KBM-7 (cell line): Measurements from ENCODE around the gene F2RL2.
A peak's percentile ranks its signal among the peaks of the same experiment; 100 is the strongest.

ENCODE experiments used
- DNase-seq: peaks from one replicate; pipeline ENCODE4 v3.0.0-alpha.2; 2015
- in situ Hi-C: fragments of 300-500 bp; cut with MboI; formaldehyde crosslinking; loops from 2 replicates; pipeline ENCODE4 v1.14.3; 2020; ENCODE audit warnings: low sequenced_read_pairs, low pct_unique_long_range_greater_than_20kb, mixed read lengths

The F2RL2 gene

GRCh38 chr5:76592692-76593091, 30.5 kb downstream of the F2RL2 start:
- no peak for DNase-seq
- in situ Hi-C loops = no loop called here

- in situ Hi-C loops = no loop called here
- DNase-seq = no peak
Measured at GRCh38 chr5:76591366-76591765, 31.8 kb downstream of the F2RL2 start.

- no peak for DNase-seq
- in situ Hi-C loops = no loop called here
Measured at GRCh38 chr5:76590027-76590426, 33.2 kb downstream of the F2RL2 start.

GRCh38 chr5:76586531-76586930, 36.7 kb downstream of the F2RL2 start:
- no peak for DNase-seq
- in situ Hi-C loops = no loop called here

- in situ Hi-C loops = no loop called here
- no peak for DNase-seq
Measured at GRCh38 chr5:76585783-76586217, 37.4 kb downstream of the F2RL2 start.

- in situ Hi-C loops = no loop called here
- DNase-seq = peak; percentile 33
Measured at GRCh38 chr5:76583163-76584047, 39.8 kb downstream of the F2RL2 start.

- in situ Hi-C loops = no loop called here
- peak; percentile 35 for DNase-seq
Measured at GRCh38 chr5:76582230-76583162, 40.7 kb downstream of the F2RL2 start.

- no peak for DNase-seq
- in situ Hi-C loops = no loop called here
Measured at GRCh38 chr5:76580981-76581380, 42.2 kb downstream of the F2RL2 start.

- in situ Hi-C loops = no loop called here
- DNase-seq = no peak
Measured at GRCh38 chr5:76579166-76579937, 43.9 kb downstream of the F2RL2 start.

GRCh38 chr5:76576996-76577395, 46.2 kb downstream of the F2RL2 start:
- DNase-seq = no peak
- in situ Hi-C loops = no loop called here

GRCh38 chr5:76576450-76576849, 46.8 kb downstream of the F2RL2 start:
- in situ Hi-C loops = no loop called here
- DNase-seq = no peak

- in situ Hi-C loops = no loop called here
- no peak for DNase-seq
Measured at GRCh38 chr5:76571559-76571958, 51.6 kb downstream of the F2RL2 start.

GRCh38 chr5:76570153-76570552, 53.0 kb downstream of the F2RL2 start:
- in situ Hi-C loops = no loop called here
- no peak for DNase-seq
